Testis (tissue), 2 donors: ENCODE data around the gene EPGN.
A peak's percentile ranks its signal among the peaks of the same experiment; 100 is the strongest.

Experiments used
- POLR2A ChIP-seq: fragments of 450-650 bp; IDR thresholded peaks from one replicate; pipeline ENCODE4 v1.6.1; 2017; ENCODE audit warnings: antibody characterized with exemption, mild to moderate bottlenecking, moderate library complexity
- TF ChIP-seq, protein P1 (sequence below), 3 experiments: fragments of 450-650 bp in 2 of 3; fragments of 200-600 bp in 1 of 3; sonication (generic) in 1 of 3; IDR thresholded peaks; one replicate each; pipeline ENCODE4 v1.5.1; 2016 to 2019; ENCODE audit warnings: antibody characterized with exemption in 3 of 3, mild to moderate bottlenecking in 2 of 3, moderate library complexity in 1 of 3

DNA sequence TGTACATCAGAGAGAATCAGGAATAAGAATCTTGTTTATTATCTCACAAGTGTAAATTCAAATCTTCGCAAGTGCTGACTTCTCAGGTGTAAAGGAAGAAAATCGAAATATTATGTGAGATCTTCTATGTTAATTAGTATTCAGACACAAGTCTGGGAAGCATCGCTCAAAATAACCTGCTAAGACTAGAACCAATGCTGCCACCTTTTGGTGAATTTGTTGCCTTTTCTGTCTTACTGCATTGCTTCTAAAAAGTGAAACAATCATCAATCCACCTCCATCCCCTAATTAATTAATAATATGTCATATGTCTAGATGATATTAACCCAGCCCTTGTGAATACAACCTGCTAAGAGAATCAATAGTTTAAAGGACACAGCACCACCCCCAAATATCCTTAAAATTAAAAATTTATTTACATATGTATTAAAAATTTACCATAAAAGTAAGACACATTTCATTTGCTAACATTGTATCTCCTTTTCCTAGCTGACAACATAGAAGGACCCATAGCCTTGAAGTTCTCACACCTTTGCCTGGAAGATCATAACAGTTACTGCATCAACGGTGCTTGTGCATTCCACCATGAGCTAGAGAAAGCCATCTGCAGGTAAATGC, 3.5 kb downstream of the EPGN start:
- TF ChIP-seq, protein P1, sequence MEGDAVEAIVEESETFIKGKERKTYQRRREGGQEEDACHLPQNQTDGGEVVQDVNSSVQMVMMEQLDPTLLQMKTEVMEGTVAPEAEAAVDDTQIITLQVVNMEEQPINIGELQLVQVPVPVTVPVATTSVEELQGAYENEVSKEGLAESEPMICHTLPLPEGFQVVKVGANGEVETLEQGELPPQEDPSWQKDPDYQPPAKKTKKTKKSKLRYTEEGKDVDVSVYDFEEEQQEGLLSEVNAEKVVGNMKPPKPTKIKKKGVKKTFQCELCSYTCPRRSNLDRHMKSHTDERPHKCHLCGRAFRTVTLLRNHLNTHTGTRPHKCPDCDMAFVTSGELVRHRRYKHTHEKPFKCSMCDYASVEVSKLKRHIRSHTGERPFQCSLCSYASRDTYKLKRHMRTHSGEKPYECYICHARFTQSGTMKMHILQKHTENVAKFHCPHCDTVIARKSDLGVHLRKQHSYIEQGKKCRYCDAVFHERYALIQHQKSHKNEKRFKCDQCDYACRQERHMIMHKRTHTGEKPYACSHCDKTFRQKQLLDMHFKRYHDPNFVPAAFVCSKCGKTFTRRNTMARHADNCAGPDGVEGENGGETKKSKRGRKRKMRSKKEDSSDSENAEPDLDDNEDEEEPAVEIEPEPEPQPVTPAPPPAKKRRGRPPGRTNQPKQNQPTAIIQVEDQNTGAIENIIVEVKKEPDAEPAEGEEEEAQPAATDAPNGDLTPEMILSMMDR (IDR thresholded peaks at IDR 0.05), result peak; percentile 10 to 37 (median 18)
- TF ChIP-seq POLR2A, result no peak
